Panc1 (cell line): ENCODE data around the gene NET1. TPM values are rescaled to one million over a fixed set of nuclear protein-coding genes. Genes with fewer than 3 reads are reported as not detected.
"Not testable (repeated sequence)": the region's sequence is repeated elsewhere in the genome, so short reads cannot be mapped to it uniquely, and the experiment has no call there.

ENCODE experiments used
- ATAC-seq: fragments of 200-7000 bp; cut with Tn5 transposase; 2 replicates; pipeline ENCODE4 v1.9.1; 2020; ENCODE audit warnings: mild to moderate bottlenecking, moderate library complexity
- BruUV-seq: library from RNA; stranded (reverse); fragments of 400-500 nt; replicated peaks from 2 replicates; lab custom pipeline; 2021; lab: Mats Ljungman, UMichigan
- CTCF ChIA-PET: fragments of 300-600 bp; sonication (Branson Sonifier 250); formaldehyde crosslinking; loops from one replicate; lab custom pipeline; 2022; ENCODE audit warnings: antibody characterized with exemption; lab: Charles Lee
- POLR2A ChIA-PET: fragments of 300-600 bp; sonication (Branson Sonifier 250); formaldehyde crosslinking; loops from one replicate; lab custom pipeline; 2022; ENCODE audit warnings: antibody characterized with exemption; lab: Charles Lee
- DNase-seq: peaks from one replicate; pipeline ENCODE4 v3.0.0-alpha.2; 2010; ENCODE audit warnings: low read depth, low spot score
- H3K27ac ChIP-seq: 2 replicates; pipeline ENCODE4 v1.5.1; 2011; ENCODE audit warnings: mild to moderate bottlenecking, low read length, inconsistent platforms
- H3K27me3 ChIP-seq: fragments of 200-500 bp; sonication (Bioruptor generic); 2 replicates; pipeline ENCODE4 v1.6.0; 2014; ENCODE audit warnings: low read length, inconsistent platforms; ENCODE audit not compliant: control insufficient read depth, insufficient read depth
- H3K36me3 ChIP-seq: fragments of 200-500 bp; sonication (Bioruptor generic); 2 replicates; pipeline ENCODE4 v1.5.1; 2014; ENCODE audit warnings: inconsistent platforms, mild to moderate bottlenecking, low read length, moderate library complexity; ENCODE audit not compliant: control insufficient read depth, insufficient read depth
- H3K4me1 ChIP-seq: 2 replicates; pipeline ENCODE4 v1.5.1; 2011; ENCODE audit warnings: inconsistent platforms, mild to moderate bottlenecking, low read length, moderate library complexity; ENCODE audit not compliant: control insufficient read depth, insufficient read depth
- H3K4me3 ChIP-seq, 2 experiments: 2 replicates each; pipeline ENCODE4 v1.5.1; 2011 to 2012; ENCODE audit warnings: low read depth in 2 of 2, low read length in 2 of 2, mild to moderate bottlenecking in 2 of 2, inconsistent platforms in 1 of 2, moderate library complexity in 1 of 2
- H3K9me3 ChIP-seq: fragments of 200-500 bp; sonication (Bioruptor generic); 2 replicates; pipeline ENCODE4 v1.5.1; 2014; ENCODE audit warnings: low read depth, mild to moderate bottlenecking, inconsistent platforms, low read length, moderate library complexity; ENCODE audit not compliant: control insufficient read depth, insufficient read depth
- CTCF ChIP-seq: fragments of 450-650 bp; IDR thresholded peaks from 2 replicates; pipeline ENCODE4 v1.5.1; 2017; ENCODE audit warnings: mild to moderate bottlenecking
- POLR2AphosphoS5 ChIP-seq: IDR thresholded peaks from 2 replicates; pipeline ENCODE4 v1.6.1; 2012; ENCODE audit warnings: mild to moderate bottlenecking, low read depth, low read length, moderate library complexity
- REST ChIP-seq, 2 experiments: IDR thresholded peaks; 2 replicates each; pipeline ENCODE4 v1.6.1; 2011 to 2012; ENCODE audit warnings: low read depth in 2 of 2, control low read depth in 1 of 2, low read length in 1 of 2, mild to moderate bottlenecking in 1 of 2, moderate library complexity in 1 of 2; ENCODE audit not compliant: insufficient read depth in 1 of 2
- SIN3A ChIP-seq: IDR thresholded peaks from 2 replicates; pipeline ENCODE4 v1.6.1; 2012; ENCODE audit warnings: low read depth, mild to moderate bottlenecking, low read length, moderate library complexity, borderline replicate concordance; ENCODE audit not compliant: insufficient read depth
- TCF7L2 ChIP-seq: IDR thresholded peaks from 2 replicates; pipeline ENCODE4 v1.6.1; 2011; ENCODE audit warnings: mild to moderate bottlenecking, low read depth, low read length, inconsistent platforms
- in situ Hi-C: cut with HindIII; loops from 2 replicates; pipeline ENCODE4 v1.10.0; 2016; ENCODE audit warnings: low sequenced_read_pairs, low pct_unique_long_range_greater_than_20kb
- intact Hi-C: fragments of 100-400 bp; cut with micrococcal nuclease; formaldehyde crosslinking; loops from one replicate; pipeline ENCODE4 v1.10.0; 2022; ENCODE audit not compliant: unreplicated experiment
- total RNA-seq: library from RNA; stranded (reverse); gene quantifications from one replicate; pipeline ENCODE4 v1.2.1, GENCODE V29; 2021; ENCODE audit not compliant: unreplicated experiment

The NET1 gene
- total RNA-seq, 1 experiment from 2014 or later, result 28.6 TPM

GRCh38 chr10:5470062-5470751 is 57.9 kb downstream of the NET1 start:
- Histone ChIP-seq H3K4me1 (no peaks in the 10 kb centered on the region), H3K4me3 (no peak overlapping the region), H3K9me3 (no peaks in the 10 kb centered on the region), H3K27ac (no peak overlapping the region), H3K27me3 (no peaks in the 10 kb centered on the region), H3K36me3 (no peaks in the 10 kb centered on the region)
- in situ Hi-C loops, result no loop called here
- no peak for TF ChIP-seq TCF7L2
- TF ChIP-seq CTCF, result no peak
- no peak for TF ChIP-seq SIN3A
- TF ChIP-seq POLR2AphosphoS5, result no peak
- no peak for TF ChIP-seq REST (IDR thresholded peaks at IDR 0.05; ENCODE audit: insufficient read depth in 1 of 2, low read depth in 2 of 2, low read length in 1 of 2)
- no TSS peak for BruUV-seq
- DNase-seq (no peak), ATAC-seq (no peak)
- intact Hi-C loops, result no loop called here
- CTCF ChIA-PET, result no interaction called here
- POLR2A ChIA-PET, result no interaction called here

- H3K9me3 ChIP-seq, DNase-seq, H3K4me3 ChIP-seq, POLR2A ChIA-PET, BruUV-seq, CTCF ChIA-PET, H3K27ac ChIP-seq, H3K27me3 ChIP-seq, H3K4me1 ChIP-seq, ATAC-seq, intact Hi-C loops, in situ Hi-C loops, H3K36me3 ChIP-seq: not testable (repeated sequence)
Measured at GRCh38 chr10:5474642-5475041, 62.3 kb downstream of the NET1 start.

- H3K4me1 ChIP-seq, H3K27me3 ChIP-seq, POLR2A ChIA-PET, BruUV-seq, H3K36me3 ChIP-seq, in situ Hi-C loops, DNase-seq, intact Hi-C loops, CTCF ChIA-PET, H3K4me3 ChIP-seq, ATAC-seq, H3K27ac ChIP-seq, H3K9me3 ChIP-seq: not testable (repeated sequence)
Measured at GRCh38 chr10:5475088-5475487, 62.7 kb downstream of the NET1 start.

- H3K9me3 ChIP-seq, H3K4me1 ChIP-seq, ATAC-seq, H3K27me3 ChIP-seq, H3K27ac ChIP-seq, POLR2A ChIA-PET, in situ Hi-C loops, CTCF ChIA-PET, H3K4me3 ChIP-seq, BruUV-seq, intact Hi-C loops, H3K36me3 ChIP-seq, DNase-seq: not testable (repeated sequence)
Measured at GRCh38 chr10:5475974-5476807, 63.8 kb downstream of the NET1 start.
